A673 (cell line): ENCODE data around the gene BARX1. TPM values are rescaled to one million over a fixed set of nuclear protein-coding genes. Genes with fewer than 3 reads are reported as not detected.
"Not testable (repeated sequence)": the region's sequence is repeated elsewhere in the genome, so short reads cannot be mapped to it uniquely, and the experiment has no call there.

ENCODE experiments used
- BruUV-seq: library from RNA; stranded (reverse); fragments of 400-500 nt; replicated peaks from 2 replicates; lab custom pipeline; 2021; lab: Mats Ljungman, UMichigan
- CTCF ChIA-PET: fragments of 300-600 bp; sonication (Branson Sonifier 250); formaldehyde crosslinking; loops from one replicate; lab custom pipeline; 2022; ENCODE audit warnings: antibody characterized with exemption; lab: Charles Lee
- POLR2A ChIA-PET: fragments of 300-600 bp; sonication (Branson Sonifier 250); formaldehyde crosslinking; loops from one replicate; lab custom pipeline; 2022; ENCODE audit warnings: antibody characterized with exemption; ENCODE audit not compliant: low non-redundant PET; lab: Charles Lee
- DNase-seq: peaks from one replicate; pipeline ENCODE4 v3.0.0-alpha.2; 2015; ENCODE audit warnings: low spot score
- H3K27ac ChIP-seq: fragments of 200-600 bp; sonication (generic); 2 replicates; pipeline ENCODE4 v1.5.1; 2016; ENCODE audit warnings: mixed run types, low read depth, mild to moderate bottlenecking, mixed read lengths, antibody characterized with exemption, low read length; ENCODE audit not compliant: poor library complexity, severe bottlenecking
- H3K27me3 ChIP-seq: fragments of 200-600 bp; sonication (generic); replicated peaks from 2 replicates; pipeline ENCODE4 v1.6.1; 2017; ENCODE audit warnings: mixed run types, low read depth, mild to moderate bottlenecking, mixed read lengths, antibody characterized with exemption, low read length; ENCODE audit not compliant: insufficient read depth, poor library complexity
- H3K36me3 ChIP-seq: fragments of 200-600 bp; sonication (generic); 2 replicates; pipeline ENCODE4 v1.6.1; 2016; ENCODE audit warnings: mixed run types, mild to moderate bottlenecking, mixed read lengths, antibody characterized with exemption, low read length; ENCODE audit not compliant: insufficient read depth, poor library complexity, severe bottlenecking
- H3K4me1 ChIP-seq: fragments of 200-600 bp; sonication (generic); 2 replicates; pipeline ENCODE4 v1.6.1; 2017; ENCODE audit warnings: mixed run types, mild to moderate bottlenecking, mixed read lengths, antibody characterized with exemption, low read length; ENCODE audit not compliant: insufficient read depth, poor library complexity, severe bottlenecking
- H3K4me3 ChIP-seq: fragments of 200-600 bp; sonication (generic); 2 replicates; pipeline ENCODE4 v1.5.1; 2016; ENCODE audit warnings: low read depth, mixed run types, mild to moderate bottlenecking, mixed read lengths, low read length; ENCODE audit not compliant: poor library complexity, severe bottlenecking
- H3K9me3 ChIP-seq: fragments of 200-600 bp; sonication (generic); 2 replicates; pipeline ENCODE4 v1.6.1; 2016; ENCODE audit warnings: mixed run types, low read depth, mild to moderate bottlenecking, mixed read lengths, antibody characterized with exemption, low read length; ENCODE audit not compliant: poor library complexity, severe bottlenecking
- EZH2 ChIP-seq: fragments of 200-600 bp; sonication (generic); IDR thresholded peaks from 2 replicates; pipeline ENCODE4 v1.6.1; 2017; ENCODE audit warnings: borderline replicate concordance, low read depth, mild to moderate bottlenecking, mixed read lengths, antibody characterized with exemption, low read length; ENCODE audit not compliant: poor library complexity, severe bottlenecking
- intact Hi-C: fragments of 100-400 bp; cut with micrococcal nuclease; formaldehyde crosslinking; loops from one replicate; pipeline ENCODE4 v1.10.0; 2022; ENCODE audit not compliant: unreplicated experiment
- total RNA-seq: library from RNA; stranded (reverse); gene quantifications from 2 replicates; pipeline ENCODE4 v1.2.3, GENCODE V29; 2021
- TF ChIP-seq, protein P1 (sequence below): fragments of 300-800, 200-600 bp; sonication (generic); conservative IDR thresholded peaks from 2 replicates; pipeline ENCODE4 v1.5.1; 2017; ENCODE audit warnings: low read depth, mild to moderate bottlenecking, antibody characterized with exemption, low read length, moderate library complexity, mixed read lengths

The BARX1 gene
- total RNA-seq, 1 experiment from 2014 or later: 9.8 TPM

DNA sequence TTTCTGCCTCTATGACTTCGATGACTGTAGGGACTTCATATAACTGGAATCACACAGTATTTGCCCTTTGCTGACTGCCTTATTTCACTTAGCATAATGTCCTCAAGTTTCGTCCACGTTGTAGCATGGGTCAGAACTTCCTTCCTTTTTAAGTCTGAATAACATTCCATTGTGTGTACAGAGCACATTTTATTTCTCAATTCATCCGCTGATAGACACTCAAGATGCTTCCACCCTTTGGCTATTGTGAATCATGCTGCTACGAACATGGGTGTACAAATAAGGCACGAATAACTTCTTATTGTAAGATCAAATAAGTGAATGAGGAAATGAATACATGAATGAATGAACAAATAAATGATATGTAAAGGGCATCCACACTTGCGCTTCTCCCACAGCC, 13.0 kb downstream of the BARX1 start:
- BruUV-seq: no TSS peak
- intact Hi-C loops: no loop called here
- Histone ChIP-seq H3K9me3 (no peaks in the 10 kb centered on the region), H3K4me1 (no peaks in the 10 kb centered on the region), H3K4me3 (no peak overlapping the region), H3K27ac (no peak overlapping the region), H3K27me3 (peaks cover 29% of the 10 kb centered on the region), H3K36me3 (no peaks in the 10 kb centered on the region)
- POLR2A ChIA-PET: no interaction called here
- CTCF ChIA-PET: no interaction called here
- no peak for TF ChIP-seq EZH2
- TF ChIP-seq, protein P1, sequence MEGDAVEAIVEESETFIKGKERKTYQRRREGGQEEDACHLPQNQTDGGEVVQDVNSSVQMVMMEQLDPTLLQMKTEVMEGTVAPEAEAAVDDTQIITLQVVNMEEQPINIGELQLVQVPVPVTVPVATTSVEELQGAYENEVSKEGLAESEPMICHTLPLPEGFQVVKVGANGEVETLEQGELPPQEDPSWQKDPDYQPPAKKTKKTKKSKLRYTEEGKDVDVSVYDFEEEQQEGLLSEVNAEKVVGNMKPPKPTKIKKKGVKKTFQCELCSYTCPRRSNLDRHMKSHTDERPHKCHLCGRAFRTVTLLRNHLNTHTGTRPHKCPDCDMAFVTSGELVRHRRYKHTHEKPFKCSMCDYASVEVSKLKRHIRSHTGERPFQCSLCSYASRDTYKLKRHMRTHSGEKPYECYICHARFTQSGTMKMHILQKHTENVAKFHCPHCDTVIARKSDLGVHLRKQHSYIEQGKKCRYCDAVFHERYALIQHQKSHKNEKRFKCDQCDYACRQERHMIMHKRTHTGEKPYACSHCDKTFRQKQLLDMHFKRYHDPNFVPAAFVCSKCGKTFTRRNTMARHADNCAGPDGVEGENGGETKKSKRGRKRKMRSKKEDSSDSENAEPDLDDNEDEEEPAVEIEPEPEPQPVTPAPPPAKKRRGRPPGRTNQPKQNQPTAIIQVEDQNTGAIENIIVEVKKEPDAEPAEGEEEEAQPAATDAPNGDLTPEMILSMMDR: no peak
- no peak for DNase-seq

DNA sequence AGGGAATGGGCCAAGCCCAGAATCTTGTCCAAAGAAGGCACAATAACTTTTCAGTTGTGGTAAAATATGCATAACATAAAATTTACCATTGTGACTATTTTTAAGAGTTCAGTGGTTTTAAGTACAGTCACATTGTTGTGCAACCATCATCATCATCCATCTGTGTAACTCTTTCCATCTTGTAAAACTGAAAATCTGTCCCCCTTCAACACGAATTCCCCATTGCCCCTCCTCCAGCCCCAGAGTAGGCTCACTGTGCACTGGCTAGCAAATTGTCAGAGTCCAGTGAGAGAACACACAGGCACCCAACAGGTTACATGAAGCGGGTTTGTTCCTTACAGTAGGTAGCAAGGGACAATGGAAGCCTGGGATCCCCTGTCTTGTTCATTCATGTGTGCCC, 13.7 kb downstream of the BARX1 start:
- no TSS peak for BruUV-seq
- no peak for DNase-seq
- Histone ChIP-seq H3K27ac (no peak overlapping the region), H3K36me3 (no peaks in the 10 kb centered on the region), H3K4me1 (no peaks in the 10 kb centered on the region), H3K4me3 (no peak overlapping the region), H3K27me3 (peaks cover 23% of the 10 kb centered on the region), H3K9me3 (no peaks in the 10 kb centered on the region)
- CTCF ChIA-PET: no interaction called here
- TF ChIP-seq, protein P1: no peak
- TF ChIP-seq EZH2: no peak
- intact Hi-C loops: no loop called here
- POLR2A ChIA-PET: no interaction called here

DNA sequence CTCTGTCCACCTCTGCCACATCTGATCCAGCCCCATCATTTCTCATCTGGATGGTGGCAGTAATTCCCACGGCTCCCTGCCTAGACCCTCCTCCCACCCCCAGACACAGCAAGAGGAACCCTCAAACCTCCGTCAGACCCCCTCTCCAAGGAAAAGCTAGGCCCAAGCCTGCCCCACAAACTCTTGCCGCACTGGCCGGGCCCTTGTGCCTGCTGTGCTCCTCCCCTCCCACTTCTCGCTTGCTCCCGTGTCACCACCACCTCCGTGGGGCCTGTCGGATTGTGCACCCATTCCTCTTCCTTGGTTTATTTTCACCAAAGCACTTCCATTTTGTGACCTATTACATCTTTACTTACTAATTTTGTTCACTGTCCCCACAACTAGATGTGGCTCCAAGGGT, 14.2 kb downstream of the BARX1 start:
- no peaks in the 10 kb centered on the region for H3K36me3 ChIP-seq
- BruUV-seq: no TSS peak
- H3K27me3 ChIP-seq: peaks cover 17% of the 10 kb centered on the region
- DNase-seq: no peak
- intact Hi-C loops: no loop called here
- H3K27ac ChIP-seq: no peak overlapping the region
- H3K4me1 ChIP-seq: no peaks in the 10 kb centered on the region
- no peaks in the 10 kb centered on the region for H3K9me3 ChIP-seq
- ChIA-PET CTCF (no interaction called here), POLR2A (no interaction called here)
- no peak for TF ChIP-seq EZH2
- TF ChIP-seq, protein P1: no peak
- no peak overlapping the region for H3K4me3 ChIP-seq

DNA sequence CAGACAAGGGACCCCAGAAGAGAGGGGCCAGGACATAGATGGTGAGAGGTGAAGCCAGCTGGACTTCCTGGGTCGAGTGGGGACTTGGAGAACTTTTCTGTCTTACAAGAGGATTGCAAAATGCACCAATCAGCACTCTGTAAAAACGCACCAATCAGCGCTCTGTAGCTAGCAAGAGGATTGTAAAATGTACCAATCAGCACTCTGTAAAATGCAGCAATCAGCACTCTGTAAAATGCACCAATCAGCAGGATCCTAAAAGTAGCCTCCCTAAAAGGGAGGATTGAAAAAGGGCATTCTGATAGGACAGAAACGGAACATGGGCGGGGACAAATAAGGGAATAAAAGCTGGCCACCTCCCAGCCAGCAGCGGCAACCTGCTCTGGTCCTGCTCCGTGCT, 15.6 kb downstream of the BARX1 start:
- CTCF ChIA-PET, H3K27ac ChIP-seq, intact Hi-C loops, H3K4me1 ChIP-seq, DNase-seq, POLR2A ChIA-PET, H3K4me3 ChIP-seq, BruUV-seq, H3K9me3 ChIP-seq, H3K27me3 ChIP-seq, H3K36me3 ChIP-seq: not testable (repeated sequence)
